ENCODE data around the gene UBLCP1.
"Not testable (repeated sequence)": the region's sequence is repeated elsewhere in the genome, so short reads cannot be mapped to it uniquely, and the experiment has no call there.

The UBLCP1 gene

GRCh38 chr5:159273923-159274322, 10.8 kb downstream of the UBLCP1 start:
- Mint-ChIP-seq H3K36me3 (peaks cover 15% of the 10 kb centered on the region), H3K27me3 (no peaks in the 10 kb centered on the region), H3K9me3 (ENCODE audit: low read depth) (no peaks in the 10 kb centered on the region), H3K27ac (no peak overlapping the region), H3K4me1 (ENCODE audit: low read depth) (peaks cover 28% of the 10 kb centered on the region), H3K4me3 (no peak overlapping the region)

DNA sequence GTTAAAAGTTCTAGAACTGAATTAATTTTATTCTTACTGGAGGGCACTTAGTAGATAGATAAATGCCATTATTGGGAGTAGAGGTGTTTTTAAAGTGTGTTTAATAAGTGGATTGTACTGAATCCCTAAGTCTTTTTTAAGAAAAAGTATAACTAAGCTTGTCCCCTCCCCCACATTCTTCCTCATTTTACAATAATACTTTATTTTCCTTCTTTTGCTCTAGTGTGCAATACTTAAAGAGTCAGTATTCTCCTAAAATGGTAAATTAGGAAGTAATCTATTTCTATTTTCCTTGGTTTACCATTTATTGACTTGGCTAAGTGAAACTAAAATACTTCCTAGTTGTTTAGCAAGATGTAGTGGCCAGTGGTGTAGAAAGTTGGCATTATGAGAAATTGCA, 11.6 kb downstream of the UBLCP1 start:
- Mint-ChIP-seq H3K4me1 (ENCODE audit: low read depth) (peaks cover 24% of the 10 kb centered on the region), H3K4me3 (no peak overlapping the region), H3K27ac (no peak overlapping the region), H3K36me3 (peaks cover 8% of the 10 kb centered on the region), H3K9me3 (ENCODE audit: low read depth) (no peaks in the 10 kb centered on the region), H3K27me3 (no peaks in the 10 kb centered on the region)

DNA sequence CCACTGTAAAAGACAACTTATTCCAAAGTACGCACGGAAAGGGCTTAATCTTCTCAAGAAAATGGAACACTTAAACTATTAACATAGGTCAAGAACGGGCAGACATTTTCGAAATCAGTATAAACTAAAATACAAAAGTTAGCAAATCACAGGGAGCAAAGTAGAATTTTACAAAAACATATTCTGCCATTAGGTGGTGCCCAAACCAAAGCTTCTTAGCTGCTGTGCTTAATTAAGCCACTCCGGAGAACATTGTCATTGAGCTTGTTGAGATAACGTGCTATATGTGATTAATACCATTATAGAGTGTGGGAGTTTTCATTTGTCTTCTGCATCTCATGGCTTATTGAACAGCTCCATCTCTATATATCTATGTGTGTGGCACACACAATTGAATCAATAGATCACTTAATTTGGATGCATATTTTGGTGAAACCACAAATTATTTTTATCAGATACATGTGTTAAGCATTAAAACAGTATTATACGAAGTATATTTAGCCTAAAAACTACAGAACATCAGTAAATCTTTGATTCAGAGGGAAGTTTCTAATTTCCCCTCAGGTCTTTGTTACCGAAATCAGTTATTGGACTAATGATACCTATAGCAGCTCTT, 23.4 kb downstream of the UBLCP1 start:
- Mint-ChIP-seq H3K4me1 (ENCODE audit: low read depth) (peaks cover 2% of the 10 kb centered on the region), H3K36me3 (no peaks in the 10 kb centered on the region), H3K27me3 (no peaks in the 10 kb centered on the region), H3K27ac (no peak overlapping the region), H3K9me3 (ENCODE audit: low read depth) (no peaks in the 10 kb centered on the region), H3K4me3 (no peak overlapping the region)

- H3K36me3 Mint-ChIP-seq = peaks cover 5% of the 10 kb centered on the region
- no peak overlapping the region for H3K4me3 Mint-ChIP-seq
- no peaks in the 10 kb centered on the region for H3K4me1 Mint-ChIP-seq (ENCODE audit: low read depth)
- H3K9me3 Mint-ChIP-seq (ENCODE audit: low read depth) = no peaks in the 10 kb centered on the region
- no peaks in the 10 kb centered on the region for H3K27me3 Mint-ChIP-seq
- H3K27ac Mint-ChIP-seq = no peak overlapping the region
These were observed 27.7 kb downstream of the UBLCP1 start for GRCh38 chr5:159290741-159291140.

GRCh38 chr5:159294921-159295320, 31.8 kb downstream of the UBLCP1 start:
- Mint-ChIP-seq H3K9me3 (ENCODE audit: low read depth) (peaks cover 13% of the 10 kb centered on the region), H3K27ac (no peak overlapping the region), H3K4me1 (ENCODE audit: low read depth) (no peaks in the 10 kb centered on the region)

DNA sequence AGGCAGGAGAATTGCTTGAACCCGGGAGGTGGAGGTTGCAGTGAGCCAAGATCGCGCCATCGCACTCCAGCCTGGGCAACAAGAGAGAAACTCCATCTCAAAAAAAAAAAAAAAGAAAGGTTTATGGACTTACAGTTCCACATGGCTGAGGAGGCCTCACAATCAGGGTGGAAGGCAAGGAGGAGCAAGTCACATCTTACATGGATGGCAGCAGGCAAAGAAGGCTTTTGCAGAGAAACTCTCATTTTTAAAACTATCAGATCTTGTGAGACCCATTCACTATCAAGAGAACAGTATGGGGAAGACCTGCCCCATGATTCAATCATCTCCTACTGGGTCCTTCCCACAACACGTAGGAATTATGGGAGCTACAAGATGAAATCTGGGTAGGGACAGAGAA, 34.2 kb downstream of the UBLCP1 start:
- H3K27ac Mint-ChIP-seq; H3K4me1 Mint-ChIP-seq (ENCODE audit: low read depth); H3K4me3 Mint-ChIP-seq; H3K27me3 Mint-ChIP-seq: not testable (repeated sequence)
- Mint-ChIP-seq H3K36me3 (peaks cover 27% of the 10 kb centered on the region), H3K9me3 (ENCODE audit: low read depth) (peaks cover 24% of the 10 kb centered on the region)

More at GRCh38 chr5:159294921-159295320, 31.8 kb downstream of the UBLCP1 start:
- H3K36me3 Mint-ChIP-seq = peaks cover 16% of the 10 kb centered on the region
- H3K4me3 Mint-ChIP-seq = no peak overlapping the region
- H3K27me3 Mint-ChIP-seq = peaks cover 4% of the 10 kb centered on the region

GRCh38 chr5:159301466-159301865, 38.4 kb downstream of the UBLCP1 start:
- peaks cover 24% of the 10 kb centered on the region for H3K9me3 Mint-ChIP-seq (ENCODE audit: low read depth)

GRCh38 chr5:159301929-159302860, 39.1 kb downstream of the UBLCP1 start:
- H3K27me3 Mint-ChIP-seq; H3K27ac Mint-ChIP-seq; H3K4me3 Mint-ChIP-seq; H3K4me1 Mint-ChIP-seq (ENCODE audit: low read depth): not testable (repeated sequence)
- peaks cover 24% of the 10 kb centered on the region for H3K9me3 Mint-ChIP-seq (ENCODE audit: low read depth)
- H3K36me3 Mint-ChIP-seq = peaks cover 23% of the 10 kb centered on the region

More at GRCh38 chr5:159301466-159301865, 38.4 kb downstream of the UBLCP1 start:
- Mint-ChIP-seq H3K27me3 (peaks cover 4% of the 10 kb centered on the region), H3K4me1 (ENCODE audit: low read depth) (no peaks in the 10 kb centered on the region), H3K4me3 (no peak overlapping the region), H3K27ac (no peak overlapping the region), H3K36me3 (peaks cover 23% of the 10 kb centered on the region)

- H3K27ac Mint-ChIP-seq = no peak overlapping the region
- peaks cover 20% of the 10 kb centered on the region for H3K36me3 Mint-ChIP-seq
- H3K27me3 Mint-ChIP-seq = peaks cover 4% of the 10 kb centered on the region
- peaks cover 18% of the 10 kb centered on the region for H3K9me3 Mint-ChIP-seq (ENCODE audit: low read depth)
- no peak overlapping the region for H3K4me3 Mint-ChIP-seq
- H3K4me1 Mint-ChIP-seq (ENCODE audit: low read depth) = no peaks in the 10 kb centered on the region
These were observed 40.2 kb downstream of the UBLCP1 start for GRCh38 chr5:159303286-159303685.

DNA sequence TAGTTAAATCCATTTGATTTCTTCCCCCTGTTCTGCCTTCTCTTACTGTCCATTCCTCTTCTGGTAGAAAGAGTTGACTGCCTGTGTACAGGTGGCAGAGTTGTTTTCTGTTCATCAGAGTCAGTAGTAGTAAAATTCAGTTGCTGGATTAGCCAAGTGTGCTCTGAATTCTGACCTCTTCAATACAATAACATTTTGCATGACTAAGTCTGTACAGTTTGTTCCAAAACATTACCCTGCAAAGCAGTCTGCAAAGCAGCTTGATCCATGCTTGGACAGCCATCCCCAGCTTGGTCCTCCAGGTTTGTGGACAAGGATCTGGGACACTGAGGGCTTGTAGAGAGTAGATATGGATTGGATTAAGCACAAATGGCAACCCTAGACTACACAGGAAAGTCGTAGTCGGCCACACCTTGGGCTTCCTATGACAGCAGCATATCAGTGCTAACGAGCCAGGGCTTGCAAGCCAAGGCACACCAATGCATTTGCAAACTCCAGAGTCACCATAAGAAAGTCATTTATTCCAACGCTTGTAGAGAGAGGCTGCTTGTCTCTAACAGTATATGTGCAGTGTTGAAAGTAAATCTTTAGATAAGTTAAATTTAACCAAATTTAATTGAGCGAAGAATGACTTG, 42.0 kb downstream of the UBLCP1 start:
- H3K4me3 Mint-ChIP-seq = no peak overlapping the region
- H3K36me3 Mint-ChIP-seq = peaks cover 10% of the 10 kb centered on the region
- peaks cover 5% of the 10 kb centered on the region for H3K27me3 Mint-ChIP-seq
- no peaks in the 10 kb centered on the region for H3K4me1 Mint-ChIP-seq (ENCODE audit: low read depth)
- H3K27ac Mint-ChIP-seq = no peak overlapping the region
- peaks cover 12% of the 10 kb centered on the region for H3K9me3 Mint-ChIP-seq (ENCODE audit: low read depth)

- H3K4me3 Mint-ChIP-seq = peak overlapping the region; percentile 43
- no peaks in the 10 kb centered on the region for H3K9me3 Mint-ChIP-seq (ENCODE audit: low read depth)
- no peaks in the 10 kb centered on the region for H3K36me3 Mint-ChIP-seq
- no peak overlapping the region for H3K27ac Mint-ChIP-seq
- peaks cover 9% of the 10 kb centered on the region for H3K4me1 Mint-ChIP-seq (ENCODE audit: low read depth)
- H3K27me3 Mint-ChIP-seq = peaks cover 10% of the 10 kb centered on the region
These were observed 46.8 kb downstream of the UBLCP1 start for GRCh38 chr5:159309689-159310433.

DNA sequence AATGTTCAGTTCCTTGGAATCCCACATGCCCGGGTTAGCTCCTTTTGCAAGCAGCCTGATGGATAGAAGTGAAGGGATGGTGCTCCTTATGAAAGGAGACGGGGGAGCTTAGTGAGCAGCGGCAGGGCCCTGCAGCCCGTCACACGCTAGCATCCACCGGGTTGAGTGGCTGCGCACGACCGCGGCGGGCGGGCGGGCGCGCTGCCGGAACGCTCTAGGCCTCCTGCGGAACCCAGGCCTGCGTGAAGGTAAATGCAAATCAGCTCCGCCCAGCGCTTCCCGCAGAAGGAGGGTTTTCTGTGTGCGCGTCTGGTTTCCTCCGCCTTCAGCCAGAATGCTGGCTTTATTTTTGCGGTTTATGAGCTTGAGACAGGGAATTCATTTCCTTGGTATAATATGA, 47.4 kb downstream of the UBLCP1 start:
- Mint-ChIP-seq H3K27ac (no peak overlapping the region), H3K4me1 (ENCODE audit: low read depth) (peaks cover 9% of the 10 kb centered on the region), H3K27me3 (peaks cover 10% of the 10 kb centered on the region), H3K4me3 (peak overlapping the region; percentile 43), H3K36me3 (no peaks in the 10 kb centered on the region), H3K9me3 (ENCODE audit: low read depth) (no peaks in the 10 kb centered on the region)

GRCh38 chr5:159311063-159311462, 48.0 kb downstream of the UBLCP1 start:
- Mint-ChIP-seq H3K27ac (no peak overlapping the region), H3K4me3 (peak overlapping the region; percentile 43), H3K36me3 (no peaks in the 10 kb centered on the region), H3K27me3 (peaks cover 10% of the 10 kb centered on the region), H3K4me1 (ENCODE audit: low read depth) (peaks cover 9% of the 10 kb centered on the region), H3K9me3 (ENCODE audit: low read depth) (no peaks in the 10 kb centered on the region)

DNA sequence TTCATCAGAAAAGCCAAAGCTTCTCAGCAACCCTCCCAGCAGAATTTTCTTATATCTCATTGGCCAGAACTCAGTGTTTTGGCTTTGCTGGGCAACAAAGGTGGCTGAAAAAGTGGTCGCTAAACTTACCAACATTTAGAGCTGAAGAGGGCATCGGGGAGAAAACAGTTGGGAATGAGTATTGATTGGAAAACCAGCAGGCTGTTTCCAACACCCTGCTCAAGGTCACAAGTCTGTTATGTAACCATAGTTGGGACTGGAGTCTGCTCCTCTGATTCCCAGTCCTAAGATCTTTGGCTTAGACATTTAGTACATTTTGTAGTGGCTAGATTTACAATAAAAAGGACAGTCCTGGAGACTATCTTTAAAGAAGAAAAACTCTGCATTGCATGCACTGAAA, 50.1 kb downstream of the UBLCP1 start:
- H3K36me3 Mint-ChIP-seq = no peaks in the 10 kb centered on the region
- no peak overlapping the region for H3K27ac Mint-ChIP-seq
- H3K9me3 Mint-ChIP-seq (ENCODE audit: low read depth) = no peaks in the 10 kb centered on the region
- no peak overlapping the region for H3K4me3 Mint-ChIP-seq
- H3K27me3 Mint-ChIP-seq = peaks cover 10% of the 10 kb centered on the region
- peaks cover 9% of the 10 kb centered on the region for H3K4me1 Mint-ChIP-seq (ENCODE audit: low read depth)
